HG03575 (cell line): ENCODE measurements around the gene CHMP6.
"Not testable (repeated sequence)": the region's sequence is repeated elsewhere in the genome, so short reads cannot be mapped to it uniquely, and the experiment has no call there.

Source experiments
- ATAC-seq: cut with Tn5 transposase; IDR thresholded peaks from one replicate; pipeline ENCODE4 v1.9.1; 2021; ENCODE audit not compliant: unreplicated experiment, insufficient number of reproducible peaks, low FRiP score; ENCODE audit errors: extremely low read depth

Gene CHMP6

GRCh38 chr17:81025065-81025740 is 33.6 kb downstream of the CHMP6 start:
- no peak for ATAC-seq

DNA sequence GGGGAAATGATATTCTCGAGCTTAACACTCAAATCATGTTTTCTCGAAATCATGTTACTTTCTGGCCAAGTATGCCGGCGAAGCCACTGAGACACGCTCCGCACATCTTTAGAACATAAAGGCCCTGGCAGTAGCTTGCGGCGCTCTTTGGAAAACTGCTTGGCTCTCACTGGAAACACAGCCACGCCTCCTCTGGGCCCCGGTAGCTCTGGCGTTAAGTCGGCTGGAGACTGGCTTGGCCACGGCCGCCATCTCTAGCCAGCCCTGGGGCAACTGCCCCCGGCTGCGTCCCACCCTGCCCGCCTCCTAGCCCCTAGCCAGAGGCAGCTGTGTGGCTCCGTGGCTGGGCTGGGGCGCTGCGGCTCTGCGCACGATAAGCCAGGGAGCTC is 34.1 kb downstream of the CHMP6 start:
- no peak for ATAC-seq

GRCh38 chr17:81026266-81027036 is 34.8 kb downstream of the CHMP6 start:
- no peak for ATAC-seq

- ATAC-seq = no peak
These were observed 35.4 kb downstream of the CHMP6 start for GRCh38 chr17:81027038-81027437.

DNA sequence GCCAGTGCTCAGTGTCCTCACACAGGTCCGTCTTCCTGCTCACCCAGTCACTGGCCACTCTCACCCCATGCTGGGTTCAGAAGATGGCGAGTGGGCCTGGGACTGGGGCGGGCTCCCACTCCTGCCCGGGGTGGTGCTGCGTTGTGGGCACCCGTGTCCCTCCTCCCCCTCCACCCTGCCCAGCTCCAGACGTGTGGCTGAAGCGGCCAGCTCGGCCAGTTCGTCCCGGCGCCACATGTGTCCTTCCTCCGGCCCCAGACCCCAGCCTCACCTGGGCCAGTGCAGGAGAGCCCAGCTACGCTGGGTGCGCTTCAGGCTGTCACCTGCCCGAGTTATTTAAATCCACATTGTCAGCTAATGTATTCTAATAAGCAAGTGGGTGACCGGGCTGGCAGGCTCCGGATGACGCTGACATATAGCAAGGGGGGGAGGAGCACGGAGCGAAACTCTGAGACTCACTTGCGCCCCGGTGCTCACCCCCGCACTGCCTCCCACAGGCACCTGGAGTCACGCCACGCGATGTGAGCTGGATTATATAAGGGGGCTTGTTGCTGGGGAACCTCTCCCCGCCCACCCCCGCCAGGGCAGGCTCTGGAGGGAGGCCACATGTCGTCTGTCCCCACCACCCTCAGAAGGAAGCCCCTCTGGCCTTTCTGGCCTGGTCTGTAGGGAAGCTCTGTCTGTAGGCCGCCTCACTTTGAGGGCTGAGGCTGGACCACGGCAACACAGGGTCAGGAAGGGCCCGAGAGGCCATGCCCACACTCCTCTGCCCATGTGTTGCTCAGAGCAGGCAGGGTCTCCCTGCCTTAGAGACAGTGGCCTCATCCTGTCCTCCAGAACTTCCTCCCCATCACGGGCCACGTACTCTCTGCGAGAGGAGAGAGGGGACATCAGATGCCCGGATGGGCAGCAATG is 36.2 kb downstream of the CHMP6 start:
- ATAC-seq = no peak

- ATAC-seq = no peak
These were observed 36.8 kb downstream of the CHMP6 start for GRCh38 chr17:81028506-81028858.

DNA sequence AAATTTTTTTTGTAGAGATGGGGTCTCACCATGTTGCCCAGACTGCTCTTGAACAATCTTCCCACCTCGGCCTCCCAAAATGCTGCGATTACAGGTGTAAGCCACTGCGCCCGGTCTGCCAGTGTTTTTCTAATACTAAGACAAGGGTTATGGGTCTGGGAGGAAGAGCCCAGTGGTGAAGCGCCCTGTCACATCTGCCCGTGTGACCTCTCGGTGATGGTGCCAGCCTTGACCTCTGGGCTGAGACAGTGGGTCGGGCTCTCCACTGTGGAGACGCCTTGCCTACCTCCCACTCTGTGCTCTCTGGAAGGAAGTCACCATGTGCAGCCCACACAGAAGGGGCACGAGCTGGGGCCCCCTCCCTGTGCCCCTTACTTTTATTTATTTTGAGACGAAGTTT is 38.2 kb downstream of the CHMP6 start:
- ATAC-seq = no peak

DNA sequence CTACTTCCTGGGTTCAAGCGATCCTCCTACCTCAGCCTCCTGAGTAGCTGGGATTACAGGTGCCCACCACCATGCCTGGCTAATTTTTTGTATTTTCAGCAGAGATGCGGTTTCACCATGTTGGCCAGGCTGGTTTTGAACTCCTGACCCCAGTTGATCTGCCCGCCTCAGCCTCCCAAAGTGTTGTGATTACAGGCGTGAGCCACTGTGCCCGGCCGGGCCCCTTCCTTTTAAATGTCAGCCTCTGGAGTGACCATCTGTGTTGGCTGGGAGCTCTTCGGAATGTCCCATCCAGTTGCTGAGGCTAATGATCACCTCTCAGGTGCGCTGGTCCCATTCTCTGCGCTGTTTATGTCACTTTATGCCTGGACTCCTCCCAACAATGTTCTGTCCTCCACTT is 38.7 kb downstream of the CHMP6 start:
- not testable (repeated sequence) for ATAC-seq

GRCh38 chr17:81030741-81031565 is 39.3 kb downstream of the CHMP6 start:
- ATAC-seq = no peak

- no peak for ATAC-seq
These were observed 40.2 kb downstream of the CHMP6 start for GRCh38 chr17:81031566-81032550.

DNA sequence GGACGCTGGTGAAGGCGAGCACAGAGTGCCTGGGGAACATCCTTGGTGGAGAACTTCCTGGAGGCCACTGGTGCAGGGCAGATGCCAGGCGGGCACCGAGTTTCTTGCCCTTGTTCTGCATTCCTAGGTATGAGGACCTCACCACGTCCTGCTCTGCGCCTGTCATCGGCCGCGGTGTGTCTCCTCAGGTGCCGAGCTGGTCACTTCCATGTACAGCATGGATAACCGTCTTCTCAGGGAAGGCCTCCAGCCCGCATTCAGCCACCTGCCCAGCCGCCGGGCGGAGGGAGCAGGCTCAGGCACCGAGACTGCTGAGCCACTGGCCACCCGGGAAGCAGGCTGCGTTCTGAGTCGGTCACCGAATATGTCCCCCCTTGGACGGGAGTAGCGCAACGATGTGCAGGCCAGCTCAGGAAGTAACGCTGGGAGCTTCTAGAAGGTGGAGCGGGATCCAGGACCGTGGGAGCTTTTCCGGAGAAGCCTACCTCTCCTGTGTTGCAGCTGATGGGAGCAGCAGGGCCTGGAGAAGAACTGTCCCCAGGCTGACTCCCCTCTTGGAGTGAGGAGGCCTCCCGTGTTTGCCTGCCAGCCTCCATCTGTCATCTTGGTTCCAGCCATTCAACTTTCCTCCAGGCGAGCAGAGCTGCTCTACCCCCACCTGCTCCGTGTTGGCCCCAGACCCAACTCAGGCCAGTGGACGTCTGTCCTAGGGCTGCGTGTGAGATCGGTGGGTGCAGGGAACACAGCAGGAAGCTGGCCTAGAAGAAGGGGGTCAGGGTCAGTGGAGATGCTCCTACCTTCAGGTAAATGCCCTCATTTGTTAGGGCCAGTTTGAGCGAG is 41.2 kb downstream of the CHMP6 start:
- no peak for ATAC-seq

DNA sequence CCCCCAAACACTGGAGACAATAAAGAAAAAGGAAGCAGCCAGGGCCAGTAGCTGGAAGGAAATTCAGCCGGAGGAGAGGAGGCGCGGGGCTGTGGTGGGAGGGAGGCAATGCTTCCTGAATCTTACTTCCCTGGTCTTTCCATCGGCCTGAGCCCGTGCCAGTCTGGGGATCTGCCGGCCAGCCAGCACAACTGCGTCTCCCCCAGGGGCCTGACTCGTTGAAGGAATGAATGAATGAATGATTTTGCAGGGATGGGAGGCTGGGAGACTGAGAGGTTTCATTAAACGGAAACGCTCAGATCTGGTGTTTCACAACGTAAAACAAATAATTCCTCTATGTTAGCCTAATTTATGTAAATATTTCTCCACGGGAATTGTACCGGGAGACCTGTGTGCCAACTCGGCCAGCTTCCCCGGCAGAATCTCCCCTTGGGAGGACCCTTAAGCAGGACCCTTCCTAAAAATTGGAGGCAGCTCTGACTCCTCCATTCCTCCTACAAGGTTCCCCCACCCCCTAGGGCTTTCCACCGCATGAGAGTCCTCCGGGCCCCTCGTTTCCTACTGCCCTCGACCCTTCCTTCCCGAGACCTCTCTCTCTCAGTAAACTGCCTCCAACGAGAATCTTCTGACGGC is 42.0 kb downstream of the CHMP6 start:
- ATAC-seq = no peak

DNA sequence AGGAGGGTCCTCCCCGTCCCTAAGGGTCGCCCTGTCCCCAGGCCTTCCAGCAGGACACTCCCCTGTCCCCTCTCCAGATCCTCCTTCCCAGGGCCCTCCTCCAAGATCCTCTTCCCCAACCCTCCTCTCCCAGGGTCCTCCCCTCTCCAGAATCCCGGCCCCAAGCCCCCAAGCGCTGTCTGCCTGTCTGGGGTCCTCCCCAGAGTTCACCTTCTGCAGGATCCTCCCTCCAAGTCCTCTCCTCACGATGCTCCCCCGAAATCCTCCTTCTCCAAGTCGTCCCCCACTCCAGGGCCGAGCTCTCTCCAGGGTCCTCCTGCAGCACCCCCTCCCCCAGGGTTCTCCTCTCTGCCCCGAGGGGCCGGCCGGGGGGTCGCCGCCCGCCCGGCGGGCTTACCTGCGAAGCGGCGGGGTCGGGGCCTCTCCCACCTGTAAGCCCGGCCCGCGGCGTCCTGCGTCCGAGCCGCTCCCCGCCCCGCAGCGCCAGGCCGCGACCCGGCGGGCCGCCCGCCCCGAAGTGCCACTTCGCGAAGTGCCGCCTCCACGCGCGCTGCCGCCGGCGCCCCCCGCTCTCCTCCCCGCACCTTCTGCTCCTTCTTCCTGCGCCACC is 42.6 kb downstream of the CHMP6 start:
- ATAC-seq = no peak

GRCh38 chr17:81034779-81035520 is 43.3 kb downstream of the CHMP6 start, which contains the start of gene BAIAP2:
Gene BAIAP2, plus strand, starts transcription at chr17:81035151. Its CDS starts 104 bp downstream, at chr17:81035255.
- no peak for ATAC-seq

- ATAC-seq = no peak
These were observed 44.0 kb downstream of the CHMP6 start for GRCh38 chr17:81035521-81036196.
